ENCODE measurements around the gene SLC39A11.

DNA sequence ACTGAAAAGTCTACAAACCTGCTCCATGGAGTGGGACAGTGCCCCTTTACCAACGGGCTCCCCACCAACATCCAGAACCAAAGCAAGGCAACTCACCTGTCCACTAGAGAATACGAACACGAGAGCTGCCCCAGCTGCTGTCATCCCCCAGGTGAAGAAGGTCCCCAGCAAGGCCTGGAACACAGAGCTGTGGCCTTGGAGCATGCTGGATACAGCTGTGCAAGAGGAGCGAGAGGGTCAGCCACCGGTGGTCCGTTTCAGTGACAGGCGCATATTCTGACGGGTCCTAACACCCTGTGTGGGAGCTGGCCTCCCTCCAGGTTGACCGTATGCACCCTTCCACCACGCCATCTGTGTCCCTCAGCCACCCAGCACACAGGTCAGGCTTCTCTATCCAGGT, 3.9 kb downstream of the SLC39A11 start:
- TF ChIP-seq CTCF (IDR thresholded peaks at IDR 0.05; ENCODE audit: insufficient read depth, low read depth, low read length) = no peak
- no peak for TF ChIP-seq EZH2 (IDR thresholded peaks at IDR 0.05; ENCODE audit: insufficient read depth, low read length)

Measured in astrocyte (in vitro differentiated cells and primary cell).